Skeletal muscle satellite cell (primary cell): ENCODE measurements around the gene HNRNPUL1.

Experiments
- H3K27me3 ChIP-seq: 2 replicates; pipeline ENCODE4 v1.7.0; 2013; ENCODE audit warnings: low read length; ENCODE audit not compliant: control insufficient read depth, insufficient read depth
- H3K36me3 ChIP-seq: 2 replicates; pipeline ENCODE4 v1.7.0; 2013; ENCODE audit warnings: mild to moderate bottlenecking, control low read depth, low read length; ENCODE audit not compliant: insufficient read depth
- H3K4me1 ChIP-seq: 2 replicates; pipeline ENCODE4 v1.7.0; 2013; ENCODE audit warnings: low read length; ENCODE audit not compliant: control insufficient read depth, insufficient read depth
- H3K4me2 ChIP-seq: 2 replicates; pipeline ENCODE4 v1.7.0; 2013; ENCODE audit warnings: mild to moderate bottlenecking, low read length
- H3K4me3 ChIP-seq: 2 replicates; pipeline ENCODE4 v1.7.0; 2013; ENCODE audit warnings: low read length
- H3K9ac ChIP-seq: 2 replicates; pipeline ENCODE4 v1.7.0; 2013; ENCODE audit warnings: mild to moderate bottlenecking, low read depth, low read length, moderate library complexity
- H3K9me3 ChIP-seq: replicated peaks from 2 replicates; pipeline ENCODE4 v1.7.0; 2013; ENCODE audit warnings: mild to moderate bottlenecking, control low read depth, low read length

HNRNPUL1 gene

GRCh38 chr19:41316306-41316920 lies 52.2 kb downstream of the HNRNPUL1 start:
- H3K4me3 ChIP-seq: no peak overlapping the region
- H3K36me3 ChIP-seq: peaks cover 67% of the 10 kb centered on the region
- peaks cover 21% of the 10 kb centered on the region for H3K4me1 ChIP-seq
- no peak overlapping the region for H3K4me2 ChIP-seq
- no peaks in the 10 kb centered on the region for H3K9me3 ChIP-seq
- no peaks in the 10 kb centered on the region for H3K27me3 ChIP-seq
- H3K9ac ChIP-seq: no peak overlapping the region

GRCh38 chr19:41318696-41319499 lies 54.7 kb downstream of the HNRNPUL1 start:
- Histone ChIP-seq H3K36me3 (peaks cover 59% of the 10 kb centered on the region), H3K4me3 (no peak overlapping the region), H3K4me2 (no peak overlapping the region), H3K27me3 (no peaks in the 10 kb centered on the region), H3K9ac (no peak overlapping the region), H3K9me3 (no peaks in the 10 kb centered on the region), H3K4me1 (peaks cover 40% of the 10 kb centered on the region)

GRCh38 chr19:41319500-41320184 lies 55.5 kb downstream of the HNRNPUL1 start:
- H3K4me1 ChIP-seq: peaks cover 47% of the 10 kb centered on the region
- no peaks in the 10 kb centered on the region for H3K27me3 ChIP-seq
- H3K36me3 ChIP-seq: peaks cover 63% of the 10 kb centered on the region
- H3K9me3 ChIP-seq: no peaks in the 10 kb centered on the region
- H3K4me3 ChIP-seq: no peak overlapping the region
- H3K9ac ChIP-seq: no peak overlapping the region
- H3K4me2 ChIP-seq: no peak overlapping the region

GRCh38 chr19:41320185-41320518 lies 56.0 kb downstream of the HNRNPUL1 start:
- peaks cover 63% of the 10 kb centered on the region for H3K36me3 ChIP-seq

GRCh38 chr19:41320568-41320967 lies 56.4 kb downstream of the HNRNPUL1 start:
- no peak overlapping the region for H3K4me3 ChIP-seq
- H3K4me2 ChIP-seq: no peak overlapping the region
- H3K4me1 ChIP-seq: peaks cover 57% of the 10 kb centered on the region
- no peaks in the 10 kb centered on the region for H3K9me3 ChIP-seq
- peaks cover 63% of the 10 kb centered on the region for H3K36me3 ChIP-seq
- H3K9ac ChIP-seq: no peak overlapping the region
- H3K27me3 ChIP-seq: no peaks in the 10 kb centered on the region

More at GRCh38 chr19:41320185-41320518, 56.0 kb downstream of the HNRNPUL1 start:
- Histone ChIP-seq H3K4me3 (no peak overlapping the region), H3K9me3 (no peaks in the 10 kb centered on the region), H3K27me3 (no peaks in the 10 kb centered on the region), H3K9ac (no peak overlapping the region), H3K4me1 (peaks cover 53% of the 10 kb centered on the region), H3K4me2 (no peak overlapping the region)

GRCh38 chr19:41321204-41321599 lies 57.0 kb downstream of the HNRNPUL1 start:
- Histone ChIP-seq H3K4me2 (no peak overlapping the region), H3K4me1 (peaks cover 63% of the 10 kb centered on the region), H3K9ac (no peak overlapping the region), H3K9me3 (no peaks in the 10 kb centered on the region), H3K27me3 (no peaks in the 10 kb centered on the region), H3K4me3 (no peak overlapping the region), H3K36me3 (peaks cover 58% of the 10 kb centered on the region)

GRCh38 chr19:41321600-41322270 lies 57.6 kb downstream of the HNRNPUL1 start:
- Histone ChIP-seq H3K4me3 (no peak overlapping the region), H3K4me2 (peak overlapping the region; percentile 8), H3K36me3 (peaks cover 52% of the 10 kb centered on the region)

GRCh38 chr19:41322451-41322850 lies 58.3 kb downstream of the HNRNPUL1 start:
- Histone ChIP-seq H3K9ac (peak overlapping the region; percentile 86), H3K4me3 (no peak overlapping the region), H3K4me1 (peaks cover 76% of the 10 kb centered on the region), H3K4me2 (peak overlapping the region; percentile 76), H3K36me3 (peaks cover 45% of the 10 kb centered on the region), H3K27me3 (no peaks in the 10 kb centered on the region), H3K9me3 (no peaks in the 10 kb centered on the region)

More at GRCh38 chr19:41321600-41322270, 57.6 kb downstream of the HNRNPUL1 start:
- Histone ChIP-seq H3K27me3 (no peaks in the 10 kb centered on the region), H3K9me3 (no peaks in the 10 kb centered on the region), H3K4me1 (peaks cover 68% of the 10 kb centered on the region), H3K9ac (peak overlapping the region; percentile 86)

- Histone ChIP-seq H3K4me1 (peaks cover 81% of the 10 kb centered on the region), H3K4me3 (peak overlapping the region; percentile 20), H3K9me3 (no peaks in the 10 kb centered on the region), H3K27me3 (no peaks in the 10 kb centered on the region), H3K4me2 (peak overlapping the region; percentile 76), H3K9ac (peak overlapping the region; percentile 86), H3K36me3 (peaks cover 48% of the 10 kb centered on the region)
Measured at GRCh38 chr19:41323023-41323422, 58.9 kb downstream of the HNRNPUL1 start.

- H3K4me1 ChIP-seq: peaks cover 87% of the 10 kb centered on the region
- peak overlapping the region; percentile 76 for H3K4me2 ChIP-seq
- no peaks in the 10 kb centered on the region for H3K27me3 ChIP-seq
- H3K36me3 ChIP-seq: peaks cover 50% of the 10 kb centered on the region
- no peaks in the 10 kb centered on the region for H3K9me3 ChIP-seq
- peak overlapping the region; percentile 37 for H3K4me3 ChIP-seq
- peak overlapping the region; percentile 86 for H3K9ac ChIP-seq
Measured at GRCh38 chr19:41323430-41324125, 59.4 kb downstream of the HNRNPUL1 start.
